ENCODE results near the gene SBNO2. TPM values are rescaled to one million over a fixed set of nuclear protein-coding genes. Genes with fewer than 3 reads are reported as not detected.
A peak's percentile ranks its signal among the peaks of the same experiment; 100 is the strongest.

SBNO2 gene
- total RNA-seq, 1 experiment from 2014 or later, result 46.3 TPM

DNA sequence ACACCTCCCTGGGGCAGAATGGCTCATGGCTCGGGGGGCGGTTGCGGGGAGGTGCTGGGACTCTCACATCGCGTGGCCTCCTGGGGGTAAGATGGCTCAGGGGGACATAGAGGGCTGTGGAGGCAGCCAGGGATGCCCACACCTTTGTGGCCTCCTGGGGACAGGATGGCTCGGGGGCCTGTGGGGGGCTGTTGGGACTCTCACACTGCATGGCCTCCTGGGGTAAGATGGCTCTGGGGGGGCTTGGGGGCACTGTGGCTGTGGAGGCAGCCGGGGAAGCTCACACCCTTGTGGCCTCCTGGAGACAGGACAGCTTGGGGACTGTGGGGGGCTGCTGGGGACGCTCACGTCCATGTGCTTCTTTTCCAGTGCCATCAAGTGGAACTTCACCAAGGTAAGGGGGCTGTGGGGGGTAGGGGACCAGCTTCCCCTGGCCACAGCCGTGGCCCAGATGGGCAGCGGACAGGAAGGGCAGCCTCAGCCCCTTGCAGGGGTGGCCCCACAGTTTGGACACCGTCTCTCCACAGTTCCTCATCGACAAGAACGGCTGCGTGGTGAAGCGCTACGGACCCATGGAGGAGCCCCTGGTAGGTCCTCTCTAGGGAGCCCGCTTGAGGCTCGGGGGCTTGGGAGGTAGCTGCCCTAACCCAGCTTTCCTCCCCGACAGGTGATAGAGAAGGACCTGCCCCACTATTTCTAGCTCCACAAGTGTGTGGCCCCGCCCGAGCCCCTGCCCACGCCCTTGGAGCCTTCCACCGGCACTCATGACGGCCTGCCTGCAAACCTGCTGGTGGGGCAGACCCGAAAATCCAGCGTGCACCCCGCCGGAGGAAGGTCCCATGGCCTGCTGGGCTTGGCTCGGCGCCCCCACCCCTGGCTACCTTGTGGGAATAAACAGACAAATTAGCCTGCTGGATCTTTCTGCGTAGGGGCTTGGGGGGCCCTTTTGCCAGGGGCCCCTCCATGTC is 67.9 kb downstream of the SBNO2 start:
- peaks cover 8 to 18% of the 10 kb centered on the region in 2 experiments for H3K4me1 Mint-ChIP-seq
- H3K4ac ChIP-seq (ENCODE audit: low read depth, low read length), result no peak overlapping the region
- no peak for DNase-seq
- no peak overlapping the region for H3K14ac ChIP-seq (ENCODE audit: insufficient read depth, low read length)
- no peak overlapping the region for H3T11ph ChIP-seq (ENCODE audit: low read length)
- no peak overlapping the region for H3K4me2 ChIP-seq (ENCODE audit: insufficient read depth, insufficient read length, low read length)
- no peaks in the 10 kb centered on the region for H3K9me3 Mint-ChIP-seq
- H4K8ac ChIP-seq (replicated peaks; ENCODE audit: insufficient read length, low read depth, low read length), result no peak overlapping the region
- no peak overlapping the region for H2BK120ac ChIP-seq (ENCODE audit: low read depth, low read length, poor library complexity, severe bottlenecking)
- no CpG with 5 or more reads among the region's 32 CpGs for WGBS (ENCODE audit: extremely low coverage, insufficient read length, low lambda C conversion rate)
- no peak overlapping the region for H2BK20ac ChIP-seq (ENCODE audit: low read depth, low read length, poor library complexity, severe bottlenecking)
- H3K79me1 ChIP-seq (ENCODE audit: insufficient read depth, low read depth, low read length, poor library complexity, severe bottlenecking), result no peaks in the 10 kb centered on the region
- no peak overlapping the region for H3K18ac ChIP-seq (ENCODE audit: insufficient read length, low read depth, low read length)
- no peak overlapping the region for H2BK12ac ChIP-seq (ENCODE audit: insufficient read length, low read depth, low read length)
- no peak overlapping the region for H3K23ac ChIP-seq (ENCODE audit: insufficient read length, low read depth, low read length)
- no peaks in the 10 kb centered on the region; the same call in 1 of the 2 replicates for H3K79me2 ChIP-seq (ENCODE audit: insufficient read depth, low read length)
- no peak overlapping the region for H3K9ac ChIP-seq (ENCODE audit: extremely low read depth, insufficient read length, low read length)
- no peak overlapping the region for H2BK15ac ChIP-seq (ENCODE audit: low read depth, low read length)
- no peaks in the 10 kb centered on the region; the same call in 1 of the 2 replicates for H3K27me3 Mint-ChIP-seq (ENCODE audit: low read depth)
- no peaks in the 10 kb centered on the region for H3K23me2 ChIP-seq (ENCODE audit: insufficient read length, low read depth, low read length, poor library complexity, severe bottlenecking)
- no peak overlapping the region for H4K5ac ChIP-seq (ENCODE audit: insufficient read length, low read depth, low read length)
- no peak overlapping the region for H2AFZ ChIP-seq (ENCODE audit: low read length)
- H2AK5ac ChIP-seq (ENCODE audit: insufficient read length, low read length), result no peak overlapping the region
- H3K27ac Mint-ChIP-seq, result peak overlapping the region in 1 of 3 experiments; percentile 63; a peak in 1 of 7 replicates
- H3K9me3 ChIP-seq (ENCODE audit: control insufficient read depth, low read depth, low read length), result no peaks in the 10 kb centered on the region
- TF ChIP-seq CTCF (conservative IDR thresholded peaks at IDR 0.05), result no peak
- H3K27ac ChIP-seq (ENCODE audit: insufficient read length, low read depth, low read length), result no peak overlapping the region
- no peaks in the 10 kb centered on the region for H4K20me1 ChIP-seq (ENCODE audit: control insufficient read depth, insufficient read depth, insufficient read length)
- H3K4me3 Mint-ChIP-seq, result peak overlapping the region; percentile 63 to 76; a peak in 4 of 5 replicates
- 0 out of 2 replicates have a peak, but pooled peaks cover 2% of the 10 kb centered on the region for H3K4me1 ChIP-seq (ENCODE audit: insufficient read depth, low read length)
- no peak overlapping the region for H4K91ac ChIP-seq (ENCODE audit: insufficient read length, low read depth, low read length)
- H3K27me3 ChIP-seq (ENCODE audit: insufficient read depth, low read length), result no peaks in the 10 kb centered on the region
- no peak overlapping the region for H3K56ac ChIP-seq (ENCODE audit: insufficient read length, low read depth, low read length)
- peaks cover 0 to 18% (median 7%) of the 10 kb centered on the region in 3 experiments; a peak in 3 of 7 replicates for H3K36me3 Mint-ChIP-seq (ENCODE audit: insufficient read depth in 1 of 3, low read depth in 3 of 3)
- H2BK5ac ChIP-seq (ENCODE audit: insufficient read length, low read length), result no peak overlapping the region
